CD4-positive, alpha-beta T cell treated with Interleukin-4 for 1 hour (primary cell): ENCODE data around the gene REXO4.
A peak's percentile ranks its signal among the peaks of the same experiment; 100 is the strongest.
"Not testable (repeated sequence)": the region's sequence is repeated elsewhere in the genome, so short reads cannot be mapped to it uniquely, and the experiment has no call there.

Experiments
- DNase-seq, 2 donors: peaks; one replicate each; pipeline ENCODE4 v3.0.0-alpha.2; 2020 to 2022

REXO4 gene

GRCh38 chr9:133419005-133419404 lies 1.2 kb upstream of the REXO4 start:
- no peak for DNase-seq

- no peak for DNase-seq
Observed at GRCh38 chr9:133415170-133415569, 2.6 kb downstream of the REXO4 start.

GRCh38 chr9:133408042-133408441 lies 9.8 kb downstream of the REXO4 start:
- DNase-seq = no peak

GRCh38 chr9:133406480-133407307 lies 11.1 kb downstream of the REXO4 start:
- peak; percentile 82 for DNase-seq

GRCh38 chr9:133405508-133406438 lies 12.0 kb downstream of the REXO4 start:
- DNase-seq = no peak

GRCh38 chr9:133404454-133405002 lies 13.3 kb downstream of the REXO4 start:
- DNase-seq = no peak

- peak; percentile 63 to 65 for DNase-seq
Observed at GRCh38 chr9:133403766-133404453, 13.9 kb downstream of the REXO4 start.

- DNase-seq = no peak
Observed at GRCh38 chr9:133402689-133403088, 15.1 kb downstream of the REXO4 start.

GRCh38 chr9:133401588-133401987 lies 16.2 kb downstream of the REXO4 start:
- no peak for DNase-seq

GRCh38 chr9:133400292-133400691 lies 17.5 kb downstream of the REXO4 start:
- no peak for DNase-seq

- no peak for DNase-seq
Observed at GRCh38 chr9:133397895-133398294, 19.9 kb downstream of the REXO4 start.

GRCh38 chr9:133397370-133397769 lies 20.4 kb downstream of the REXO4 start:
- no peak for DNase-seq

GRCh38 chr9:133396952-133397351 lies 20.9 kb downstream of the REXO4 start:
- no peak for DNase-seq

GRCh38 chr9:133394687-133395271 lies 23.0 kb downstream of the REXO4 start:
- no peak for DNase-seq

GRCh38 chr9:133393399-133393798 lies 24.4 kb downstream of the REXO4 start:
- no peak for DNase-seq

GRCh38 chr9:133392308-133392707 lies 25.5 kb downstream of the REXO4 start:
- DNase-seq = not testable (repeated sequence)

GRCh38 chr9:133391449-133391848 lies 26.4 kb downstream of the REXO4 start:
- DNase-seq = not testable (repeated sequence)

GRCh38 chr9:133390713-133391112 lies 27.1 kb downstream of the REXO4 start:
- DNase-seq = no peak

- DNase-seq = no peak
Observed at GRCh38 chr9:133389562-133389961, 28.2 kb downstream of the REXO4 start.

- no peak for DNase-seq
Observed at GRCh38 chr9:133389025-133389557, 28.7 kb downstream of the REXO4 start.

- DNase-seq = no peak
Observed at GRCh38 chr9:133387680-133388079, 30.1 kb downstream of the REXO4 start.

- no peak for DNase-seq
Observed at GRCh38 chr9:133386338-133386737, 31.5 kb downstream of the REXO4 start.
